Chondrocyte (in vitro differentiated cells): ENCODE data around the gene GRM4. TPM values are rescaled to one million over a fixed set of nuclear protein-coding genes. Genes with fewer than 3 reads are reported as not detected.

Source experiments
- DNase-seq: peaks from one replicate; pipeline ENCODE4 v3.0.0; 2021; ENCODE audit warnings: mixed read lengths, low spot score
- H3K27ac Mint-ChIP-seq: one replicate; pipeline ENCODE4 v1.8.0; 2021; ENCODE audit warnings: mild to moderate bottlenecking, moderate library complexity, mixed read lengths; ENCODE audit not compliant: unreplicated experiment
- H3K27me3 Mint-ChIP-seq: 2 replicates; pipeline ENCODE4 v1.8.0; 2021; ENCODE audit warnings: low read depth, mixed read lengths
- H3K36me3 Mint-ChIP-seq: 2 replicates; pipeline ENCODE4 v1.8.0; 2021; ENCODE audit warnings: low read depth, mixed read lengths
- H3K4me1 Mint-ChIP-seq: 2 replicates; pipeline ENCODE4 v1.8.0; 2021; ENCODE audit warnings: low read depth, mild to moderate bottlenecking, mixed read lengths
- H3K4me3 Mint-ChIP-seq: one replicate; pipeline ENCODE4 v1.8.0; 2021; ENCODE audit warnings: mild to moderate bottlenecking, moderate library complexity, mixed read lengths; ENCODE audit not compliant: unreplicated experiment
- H3K9me3 Mint-ChIP-seq: 2 replicates; pipeline ENCODE4 v1.8.0; 2021; ENCODE audit warnings: low read depth, mixed read lengths
- total RNA-seq: library from RNA; stranded (reverse); gene quantifications from 3 replicates; pipeline ENCODE4 v1.2.1, GENCODE V29; 2021
- TF ChIP-seq, protein P1 (sequence below): fragments of 200-600 bp; sonication (generic); IDR thresholded peaks from 2 replicates; pipeline ENCODE4 v1.5.0; 2021; ENCODE audit warnings: antibody characterized with exemption, mild to moderate bottlenecking, moderate library complexity

Gene GRM4
- total RNA-seq, 1 donor from 2014 or later: 0.27 TPM

DNA sequence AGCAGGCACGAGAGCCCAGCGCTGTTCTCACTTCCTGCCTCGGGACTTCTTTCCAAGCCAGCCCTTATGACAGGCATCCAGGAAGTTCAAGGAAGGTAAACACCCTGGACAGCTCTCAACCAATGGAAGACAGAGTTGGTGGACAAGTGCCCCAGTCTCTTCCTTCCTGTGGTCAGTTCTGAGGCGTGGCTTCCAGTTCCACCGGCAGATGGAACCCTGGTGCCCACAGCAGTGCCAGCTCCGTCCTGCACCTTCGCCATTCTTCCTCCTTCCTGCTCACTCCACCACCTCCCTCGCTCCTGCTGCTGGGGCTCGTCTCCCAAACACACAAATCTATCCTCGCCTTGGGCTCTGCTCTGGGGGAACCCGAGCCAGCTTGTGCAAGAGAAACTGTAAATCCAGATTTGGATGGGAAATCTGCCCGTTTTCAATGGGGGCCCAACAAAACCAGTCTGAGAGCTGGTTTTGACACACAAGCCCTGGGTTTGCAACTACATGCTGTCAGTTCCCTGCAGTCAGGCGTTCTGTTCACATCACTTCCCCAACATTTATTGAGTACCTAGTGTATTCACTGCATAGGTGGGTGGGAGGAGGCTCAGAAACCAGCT lies 162.7 kb downstream of the GRM4 start:
- Mint-ChIP-seq H3K4me1 (no peaks in the 10 kb centered on the region), H3K9me3 (peaks cover 8% of the 10 kb centered on the region), H3K27me3 (peaks cover 3% of the 10 kb centered on the region), H3K27ac (no peak overlapping the region), H3K36me3 (no peaks in the 10 kb centered on the region), H3K4me3 (no peak overlapping the region)
- DNase-seq: peak; percentile 60
- TF ChIP-seq, protein P1, sequence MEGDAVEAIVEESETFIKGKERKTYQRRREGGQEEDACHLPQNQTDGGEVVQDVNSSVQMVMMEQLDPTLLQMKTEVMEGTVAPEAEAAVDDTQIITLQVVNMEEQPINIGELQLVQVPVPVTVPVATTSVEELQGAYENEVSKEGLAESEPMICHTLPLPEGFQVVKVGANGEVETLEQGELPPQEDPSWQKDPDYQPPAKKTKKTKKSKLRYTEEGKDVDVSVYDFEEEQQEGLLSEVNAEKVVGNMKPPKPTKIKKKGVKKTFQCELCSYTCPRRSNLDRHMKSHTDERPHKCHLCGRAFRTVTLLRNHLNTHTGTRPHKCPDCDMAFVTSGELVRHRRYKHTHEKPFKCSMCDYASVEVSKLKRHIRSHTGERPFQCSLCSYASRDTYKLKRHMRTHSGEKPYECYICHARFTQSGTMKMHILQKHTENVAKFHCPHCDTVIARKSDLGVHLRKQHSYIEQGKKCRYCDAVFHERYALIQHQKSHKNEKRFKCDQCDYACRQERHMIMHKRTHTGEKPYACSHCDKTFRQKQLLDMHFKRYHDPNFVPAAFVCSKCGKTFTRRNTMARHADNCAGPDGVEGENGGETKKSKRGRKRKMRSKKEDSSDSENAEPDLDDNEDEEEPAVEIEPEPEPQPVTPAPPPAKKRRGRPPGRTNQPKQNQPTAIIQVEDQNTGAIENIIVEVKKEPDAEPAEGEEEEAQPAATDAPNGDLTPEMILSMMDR: peak; percentile 14

DNA sequence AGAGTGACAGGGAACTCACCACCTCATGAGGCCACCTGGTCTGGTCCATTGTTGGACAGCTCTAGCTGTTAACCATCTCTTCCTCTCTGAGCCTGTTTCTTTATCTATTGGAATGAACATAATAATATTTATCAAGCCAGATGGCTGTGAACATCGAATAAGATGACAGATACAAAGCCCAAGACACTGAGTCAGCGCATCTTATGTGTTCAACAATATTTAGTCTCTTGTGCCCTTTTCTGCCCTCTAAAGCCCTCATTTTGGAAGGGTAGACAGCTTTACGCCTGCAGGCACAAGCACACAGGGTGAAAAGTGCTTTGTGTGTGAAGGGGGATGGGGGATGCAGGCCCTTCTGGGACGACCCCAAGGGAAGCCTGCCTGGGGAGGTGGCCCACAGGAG lies 164.0 kb downstream of the GRM4 start:
- Mint-ChIP-seq H3K27ac (no peak overlapping the region), H3K9me3 (peaks cover 5% of the 10 kb centered on the region), H3K4me1 (no peaks in the 10 kb centered on the region), H3K36me3 (no peaks in the 10 kb centered on the region), H3K4me3 (no peak overlapping the region), H3K27me3 (peaks cover 6% of the 10 kb centered on the region)
- DNase-seq: peak; percentile 24
- TF ChIP-seq, protein P1: no peak

DNA sequence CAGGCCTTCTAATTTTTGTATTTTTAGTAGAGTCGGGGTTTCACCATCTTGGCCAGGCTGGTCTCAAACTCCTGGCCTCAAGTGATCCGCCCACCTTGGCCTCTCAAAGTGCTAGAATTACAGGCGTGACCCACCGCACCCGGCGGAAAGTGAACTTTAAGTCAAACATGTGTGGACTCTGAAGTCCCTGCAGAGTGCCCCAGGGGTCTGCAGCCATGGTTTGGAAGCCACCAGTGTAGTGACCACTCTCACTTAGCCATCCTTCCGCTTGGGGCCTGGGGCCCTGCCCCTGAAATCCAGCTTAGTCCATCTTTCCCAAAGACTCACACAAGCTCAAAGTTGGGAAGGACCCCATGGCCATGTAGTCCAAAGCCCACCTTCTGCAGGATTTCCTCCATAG lies 164.5 kb downstream of the GRM4 start:
- Mint-ChIP-seq H3K27ac (no peak overlapping the region), H3K27me3 (peaks cover 10% of the 10 kb centered on the region), H3K9me3 (peaks cover under 1% of the 10 kb centered on the region), H3K4me1 (no peaks in the 10 kb centered on the region), H3K36me3 (peaks cover 3% of the 10 kb centered on the region), H3K4me3 (no peak overlapping the region)
- DNase-seq: peak; percentile 35
- TF ChIP-seq, protein P1: no peak

DNA sequence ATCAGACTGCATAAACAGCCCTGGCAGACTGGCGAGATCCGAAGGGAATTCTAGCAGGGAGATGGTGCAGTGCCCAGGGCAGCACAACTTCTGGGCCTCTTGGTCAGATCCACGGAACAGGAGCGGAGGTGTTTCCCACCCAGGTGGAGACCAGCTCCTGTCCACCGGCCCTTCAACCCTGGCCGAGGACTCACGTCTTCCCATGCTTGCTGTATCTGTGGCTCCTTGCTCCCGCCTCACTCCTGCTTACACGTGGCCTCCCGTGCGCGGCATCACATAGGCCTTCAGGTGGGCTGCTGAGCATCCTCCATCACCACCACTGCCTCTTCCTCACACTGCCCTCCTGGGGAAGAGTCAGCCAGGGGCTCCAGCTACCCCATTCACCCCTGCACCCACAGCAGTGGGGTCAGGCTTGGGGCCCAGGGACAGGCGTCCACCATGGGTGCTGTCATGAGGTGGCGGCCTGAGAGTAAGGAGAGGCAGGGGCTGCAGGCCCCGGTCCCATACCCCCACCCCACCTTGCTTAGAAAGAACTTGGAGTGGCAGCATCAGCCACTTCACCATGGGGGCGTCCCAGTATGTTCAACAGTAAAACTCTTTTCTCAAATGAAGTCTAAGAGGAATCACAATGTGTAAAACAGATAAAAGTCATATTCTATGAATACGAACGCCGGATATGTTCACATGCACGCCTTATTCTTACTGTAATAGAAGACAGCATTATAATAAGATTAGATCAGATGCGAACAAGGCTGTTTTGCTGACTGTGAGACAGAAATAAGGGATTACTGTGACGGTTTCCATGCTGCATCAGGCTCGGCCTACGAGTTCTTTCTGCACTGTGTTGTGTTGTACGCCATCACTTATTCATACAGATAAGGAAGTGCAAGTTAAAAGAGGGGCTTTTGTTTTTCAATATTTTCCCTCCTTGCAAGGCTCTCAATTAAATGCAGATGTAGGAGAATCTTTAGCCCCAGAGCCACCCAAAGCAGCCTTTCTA lies 165.4 kb downstream of the GRM4 start:
- H3K36me3 Mint-ChIP-seq: peaks cover 3% of the 10 kb centered on the region
- H3K9me3 Mint-ChIP-seq: no peaks in the 10 kb centered on the region
- H3K27me3 Mint-ChIP-seq: peaks cover 8% of the 10 kb centered on the region
- H3K27ac Mint-ChIP-seq: no peak overlapping the region
- H3K4me3 Mint-ChIP-seq: no peak overlapping the region
- no peaks in the 10 kb centered on the region for H3K4me1 Mint-ChIP-seq
- DNase-seq: peak; percentile 79
- TF ChIP-seq, protein P1: no peak

DNA sequence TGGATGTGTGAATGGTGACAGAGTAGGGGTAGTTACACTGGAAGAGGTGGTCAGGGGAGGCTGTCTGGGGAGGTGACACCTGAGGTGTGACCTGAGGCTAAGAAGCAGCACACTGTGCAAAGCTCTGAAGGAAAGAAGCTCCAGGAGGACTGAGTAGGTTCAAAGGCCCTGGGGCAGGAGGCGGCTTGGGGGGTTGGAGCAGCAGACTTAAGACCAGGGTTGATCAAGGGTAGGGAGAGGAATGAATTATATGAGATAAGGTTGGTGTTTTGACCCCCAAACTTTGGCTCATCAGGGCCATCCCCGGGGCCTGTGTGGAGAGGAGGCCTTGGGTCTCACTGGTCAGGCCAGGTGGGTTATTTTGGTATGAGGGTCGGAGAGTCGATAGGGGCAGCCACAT lies 166.1 kb downstream of the GRM4 start:
- Mint-ChIP-seq H3K36me3 (peaks cover 3% of the 10 kb centered on the region), H3K4me3 (no peak overlapping the region), H3K27ac (no peak overlapping the region)

More for the DNA sequence above, 166.1 kb downstream of the GRM4 start:
- Mint-ChIP-seq H3K9me3 (no peaks in the 10 kb centered on the region), H3K27me3 (peaks cover 10% of the 10 kb centered on the region), H3K4me1 (no peaks in the 10 kb centered on the region)
- TF ChIP-seq, protein P1: no peak
- peak; percentile 25 for DNase-seq
